GM10248 (cell line): ENCODE results near the gene UQCR11.
A peak's percentile ranks its signal among the peaks of the same experiment; 100 is the strongest.

Source experiments
- CTCF ChIA-PET: fragments of 300-600 bp; sonication (Branson Sonifier 250); formaldehyde crosslinking; extraction: SDS; loops from one replicate; lab custom pipeline; 2021; ENCODE audit warnings: antibody characterized with exemption; lab: Yijun Ruan, JAX
- POLR2A ChIA-PET: fragments of 350-650 bp; sonication (Branson Sonifier 250); formaldehyde crosslinking; extraction: SDS; loops from one replicate; lab custom pipeline; 2020; ENCODE audit warnings: antibody characterized with exemption; lab: Yijun Ruan, JAX
- DNase-seq: peaks from one replicate; pipeline ENCODE4 v3.0.0; 2012; ENCODE audit errors: extremely low spot score
- TF ChIP-seq, protein P1 (sequence below): IDR thresholded peaks from 2 replicates; pipeline ENCODE4 v1.5.1; 2012; ENCODE audit warnings: mild to moderate bottlenecking, low read depth; ENCODE audit errors: extremely low read depth, missing control alignments, control extremely low read depth

Gene UQCR11

DNA sequence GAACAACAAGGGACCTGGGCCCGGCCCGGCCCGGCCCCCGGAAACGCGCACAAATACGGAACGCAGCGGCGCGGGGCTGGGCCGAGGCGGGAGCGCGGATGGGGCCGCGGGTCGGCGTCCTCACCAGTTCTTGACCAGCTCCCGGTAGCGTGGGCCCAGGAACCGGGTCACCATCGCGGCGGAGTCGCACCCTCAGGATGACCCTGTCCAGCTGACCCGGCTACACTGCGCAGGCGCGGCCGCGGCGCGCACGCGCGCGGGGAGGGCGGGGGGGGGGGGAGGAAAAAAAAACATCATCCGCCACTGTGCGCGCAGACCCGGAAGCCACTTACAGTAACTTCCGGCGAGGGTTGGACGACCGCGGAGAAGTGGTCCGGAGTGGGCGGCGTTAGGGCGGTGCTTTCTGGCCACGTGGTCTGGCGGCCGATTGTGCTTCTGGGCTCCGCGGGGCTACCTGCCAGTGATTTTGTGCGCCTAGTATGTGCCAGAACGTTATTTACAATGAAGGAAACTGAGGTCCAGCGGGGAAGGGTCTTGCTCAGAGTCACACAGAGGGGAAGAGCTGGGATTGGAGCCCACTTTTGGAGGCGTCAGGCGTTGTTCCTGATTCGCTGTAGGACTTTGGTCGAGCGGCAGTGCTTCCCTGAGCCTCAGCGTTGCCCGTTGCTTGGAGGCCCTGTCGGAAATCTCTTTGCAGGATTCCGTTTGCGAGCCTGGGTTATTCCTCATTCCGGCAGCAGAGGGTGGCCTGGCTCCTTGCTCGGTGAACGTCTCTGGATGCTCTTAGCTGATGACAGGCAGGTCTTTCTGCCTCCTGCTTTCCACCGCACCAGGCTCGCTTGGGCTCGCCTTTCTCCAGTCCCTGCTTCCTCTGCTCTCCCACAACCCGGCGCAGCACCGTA lies at the start of gene UQCR11:
UQCR11 (minus strand) TSS at position 227 of the 902 bp plus-strand sequence; CDS start at position 174, 53 bp downstream.
- CTCF ChIA-PET: interaction anchor here (0.7 to 4.6 kb wide), 8 partner anchors 11 to 165 kb away, joined by 3 to 19 read pairs (median 4); no protein-coding TSS in a partner anchor
- TF ChIP-seq, protein P1, sequence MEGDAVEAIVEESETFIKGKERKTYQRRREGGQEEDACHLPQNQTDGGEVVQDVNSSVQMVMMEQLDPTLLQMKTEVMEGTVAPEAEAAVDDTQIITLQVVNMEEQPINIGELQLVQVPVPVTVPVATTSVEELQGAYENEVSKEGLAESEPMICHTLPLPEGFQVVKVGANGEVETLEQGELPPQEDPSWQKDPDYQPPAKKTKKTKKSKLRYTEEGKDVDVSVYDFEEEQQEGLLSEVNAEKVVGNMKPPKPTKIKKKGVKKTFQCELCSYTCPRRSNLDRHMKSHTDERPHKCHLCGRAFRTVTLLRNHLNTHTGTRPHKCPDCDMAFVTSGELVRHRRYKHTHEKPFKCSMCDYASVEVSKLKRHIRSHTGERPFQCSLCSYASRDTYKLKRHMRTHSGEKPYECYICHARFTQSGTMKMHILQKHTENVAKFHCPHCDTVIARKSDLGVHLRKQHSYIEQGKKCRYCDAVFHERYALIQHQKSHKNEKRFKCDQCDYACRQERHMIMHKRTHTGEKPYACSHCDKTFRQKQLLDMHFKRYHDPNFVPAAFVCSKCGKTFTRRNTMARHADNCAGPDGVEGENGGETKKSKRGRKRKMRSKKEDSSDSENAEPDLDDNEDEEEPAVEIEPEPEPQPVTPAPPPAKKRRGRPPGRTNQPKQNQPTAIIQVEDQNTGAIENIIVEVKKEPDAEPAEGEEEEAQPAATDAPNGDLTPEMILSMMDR: peak; percentile 67
- POLR2A ChIA-PET: interaction anchor here (0.6 kb wide), 1 partner anchor 53 kb away, joined by 5 read pairs; no protein-coding TSS in a partner anchor
- peak; percentile 97 for DNase-seq

DNA sequence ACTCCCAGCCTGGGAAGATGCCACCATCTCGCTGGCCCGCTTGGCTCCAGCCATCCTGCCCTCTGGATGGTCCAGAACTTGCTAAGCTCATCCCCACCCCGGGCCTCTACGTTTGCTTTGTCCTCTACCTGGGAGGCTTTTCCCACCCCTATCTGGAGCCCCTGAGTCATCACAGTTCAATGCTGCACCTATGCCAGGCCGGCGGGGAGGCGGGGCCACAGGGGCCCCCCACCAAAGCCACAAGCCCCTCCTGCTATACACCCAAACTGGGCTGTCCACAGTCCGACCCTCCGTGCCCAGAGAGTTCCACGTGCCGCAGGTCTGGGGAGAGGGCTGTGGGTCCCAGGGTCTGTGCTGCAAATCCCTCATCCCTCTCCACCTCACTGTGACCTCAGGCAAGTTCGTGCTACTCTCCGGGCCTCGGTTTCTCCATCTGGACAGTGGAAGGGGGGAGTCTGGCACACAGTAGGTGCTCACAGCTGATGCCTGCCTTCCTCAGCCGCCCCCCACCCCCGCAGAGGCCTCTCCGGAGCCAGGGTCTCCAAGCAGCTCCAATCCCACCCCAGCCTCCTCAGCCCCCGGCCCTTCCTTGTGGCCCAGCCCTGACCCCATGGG lies 49.0 kb upstream of the UQCR11 start:
- DNase-seq: no peak
- ChIA-PET CTCF (interaction anchor here (5.3 kb wide), 1 partner anchor 18 kb away, joined by 36 read pairs; no protein-coding TSS in a partner anchor), POLR2A (no interaction called here)
- TF ChIP-seq, protein P1: no peak

DNA sequence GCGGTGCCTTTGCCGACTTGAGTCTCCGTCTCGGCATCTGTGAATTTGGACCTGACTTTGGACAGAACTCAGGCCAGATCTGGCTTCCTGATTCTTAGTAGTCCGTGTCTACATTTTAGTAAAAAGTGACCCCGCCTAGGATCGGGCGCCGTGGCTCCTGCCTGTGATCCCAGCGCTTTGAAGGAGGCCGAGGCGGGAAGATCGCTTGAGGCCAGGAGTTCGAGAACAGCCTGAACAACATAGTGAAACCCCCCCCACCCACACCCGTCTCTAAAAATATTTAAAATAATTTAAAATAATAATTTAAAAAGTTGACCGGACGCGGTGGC lies 48.0 kb upstream of the UQCR11 start:
- no peak for DNase-seq
- POLR2A ChIA-PET: interaction anchor here (0.9 kb wide), 1 partner anchor 16 kb away, joined by 3 read pairs; no protein-coding TSS in a partner anchor
- CTCF ChIA-PET: interaction anchor here (5.3 kb wide), 1 partner anchor 19 kb away, joined by 36 read pairs; no protein-coding TSS in a partner anchor
- TF ChIP-seq, protein P1: no peak

DNA sequence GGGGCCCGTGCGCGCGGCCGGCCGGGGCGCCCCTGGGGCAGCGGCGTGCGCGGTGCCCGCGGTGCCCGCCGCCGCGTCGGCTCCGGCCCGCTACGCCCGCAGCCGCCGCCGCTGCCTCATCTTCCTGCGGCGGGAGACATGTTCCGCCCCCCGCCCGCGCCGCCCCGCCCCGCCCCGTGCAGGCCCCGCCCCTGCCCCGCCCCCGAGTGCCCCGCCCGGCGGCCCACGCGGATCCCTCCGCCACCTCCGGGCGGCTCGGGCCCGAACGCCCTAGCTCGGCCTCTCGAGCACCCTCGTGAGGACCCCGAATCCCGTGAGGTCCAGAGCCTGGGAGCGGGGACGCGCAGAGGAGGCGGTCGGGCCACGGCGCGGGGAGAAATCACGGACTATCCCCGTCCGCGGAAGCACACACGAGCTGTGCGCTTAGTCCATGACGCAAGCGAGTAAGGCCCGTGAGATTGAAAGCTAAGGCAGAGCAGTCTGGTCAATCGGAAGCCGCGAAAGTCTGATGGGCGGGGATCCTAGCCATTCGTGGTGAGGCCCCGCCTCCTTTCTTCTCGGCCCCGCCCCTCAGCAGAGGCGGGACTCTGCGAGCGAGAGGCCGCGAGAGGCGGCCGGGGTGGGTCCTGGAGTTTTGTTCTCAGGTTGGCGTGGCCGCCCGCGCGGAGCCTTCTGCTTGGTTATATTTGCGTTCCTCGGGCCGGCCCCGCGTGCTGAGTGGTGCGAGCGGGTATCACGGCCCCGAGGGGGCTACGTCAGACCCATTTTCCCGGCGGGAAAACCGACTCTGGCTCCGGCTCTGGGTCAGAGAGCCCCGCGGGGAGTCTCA lies 47.4 kb upstream of the UQCR11 start, which contains the start of gene TCF3:
TCF3 (minus strand) TSS at position 145 of the 829 bp plus-strand sequence. CDS start 2,367 bp downstream, outside the sequence.
- ChIA-PET POLR2A (interaction anchor here (0.9 kb wide), 1 partner anchor 16 kb away, joined by 3 read pairs; no protein-coding TSS in a partner anchor), CTCF (interaction anchor here (0.6 to 5.3 kb wide), 2 partner anchors 19 to 173 kb away, joined by 3 to 36 read pairs; no protein-coding TSS in a partner anchor)
- DNase-seq: peak; percentile 98
- TF ChIP-seq, protein P1: no peak

DNA sequence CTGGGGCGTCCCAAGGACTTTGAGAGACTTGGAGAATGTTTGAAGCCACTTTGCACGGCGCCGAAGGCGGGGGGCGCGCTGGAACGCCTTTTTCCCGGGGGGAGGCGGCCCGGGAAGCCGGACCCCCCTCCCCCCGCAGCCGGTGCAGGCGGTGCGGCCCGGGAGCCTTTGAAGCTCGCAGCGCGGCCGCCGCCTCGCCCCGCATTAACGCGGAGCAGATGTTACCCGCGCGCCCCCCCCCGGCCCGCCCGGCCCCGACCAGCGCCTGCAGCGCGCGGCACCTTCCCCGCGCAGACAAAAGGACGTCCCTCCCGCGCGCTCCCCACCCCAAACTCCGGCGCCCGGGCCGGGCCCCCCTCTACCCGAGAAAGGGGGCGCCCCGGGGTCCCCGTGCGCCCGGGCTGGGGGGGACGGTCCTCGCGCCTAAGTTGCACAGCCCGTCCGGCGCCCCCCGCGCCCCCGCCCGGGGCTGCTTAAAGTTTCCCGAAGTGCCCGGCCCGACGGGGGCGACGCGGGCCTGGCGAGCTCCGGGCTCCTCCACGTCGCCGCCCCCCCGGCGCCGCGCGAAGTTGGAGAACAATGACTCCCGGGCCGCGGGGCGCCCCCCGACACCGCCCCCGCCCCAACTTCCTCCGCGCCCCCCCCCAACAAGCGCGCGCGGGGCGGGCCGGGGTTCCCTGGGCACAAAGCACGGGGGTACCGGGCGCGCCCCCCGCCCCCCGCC lies 46.5 kb upstream of the UQCR11 start:
- ChIA-PET POLR2A (no interaction called here), CTCF (interaction anchor here (0.8 to 5.3 kb wide), 5 partner anchors 17 to 31 kb away, joined by 3 to 36 read pairs (median 4); no protein-coding TSS in a partner anchor)
- DNase-seq: no peak
- TF ChIP-seq, protein P1: peak; percentile 2
